ENCODE results near the gene TARS3.

GRCh38 chr15:101633356-101633755 is 90.9 kb downstream of the TARS3 start:
- TF ChIP-seq CTCF (IDR thresholded peaks at IDR 0.05): no peak
- TF ChIP-seq MAFK (IDR thresholded peaks at IDR 0.05; ENCODE audit: partially characterized antibody): no peak
- TF ChIP-seq KDM1A (IDR thresholded peaks at IDR 0.05; ENCODE audit: low read depth): no peak
- no peak for TF ChIP-seq EP300 (IDR thresholded peaks at IDR 0.05)
- TF ChIP-seq SMC3 (IDR thresholded peaks at IDR 0.05): no peak

Measured in A549 (cell line).